GM18498 (cell line): Measurements from ENCODE around the gene MORF4L1.
"Not testable (repeated sequence)": the region's sequence is repeated elsewhere in the genome, so short reads cannot be mapped to it uniquely, and the experiment has no call there.

Experiments used
- ATAC-seq: cut with Tn5 transposase; IDR thresholded peaks from one replicate; pipeline ENCODE4 v1.9.1; 2021; ENCODE audit warnings: mild to moderate bottlenecking, moderate library complexity; ENCODE audit not compliant: unreplicated experiment

Gene MORF4L1

DNA sequence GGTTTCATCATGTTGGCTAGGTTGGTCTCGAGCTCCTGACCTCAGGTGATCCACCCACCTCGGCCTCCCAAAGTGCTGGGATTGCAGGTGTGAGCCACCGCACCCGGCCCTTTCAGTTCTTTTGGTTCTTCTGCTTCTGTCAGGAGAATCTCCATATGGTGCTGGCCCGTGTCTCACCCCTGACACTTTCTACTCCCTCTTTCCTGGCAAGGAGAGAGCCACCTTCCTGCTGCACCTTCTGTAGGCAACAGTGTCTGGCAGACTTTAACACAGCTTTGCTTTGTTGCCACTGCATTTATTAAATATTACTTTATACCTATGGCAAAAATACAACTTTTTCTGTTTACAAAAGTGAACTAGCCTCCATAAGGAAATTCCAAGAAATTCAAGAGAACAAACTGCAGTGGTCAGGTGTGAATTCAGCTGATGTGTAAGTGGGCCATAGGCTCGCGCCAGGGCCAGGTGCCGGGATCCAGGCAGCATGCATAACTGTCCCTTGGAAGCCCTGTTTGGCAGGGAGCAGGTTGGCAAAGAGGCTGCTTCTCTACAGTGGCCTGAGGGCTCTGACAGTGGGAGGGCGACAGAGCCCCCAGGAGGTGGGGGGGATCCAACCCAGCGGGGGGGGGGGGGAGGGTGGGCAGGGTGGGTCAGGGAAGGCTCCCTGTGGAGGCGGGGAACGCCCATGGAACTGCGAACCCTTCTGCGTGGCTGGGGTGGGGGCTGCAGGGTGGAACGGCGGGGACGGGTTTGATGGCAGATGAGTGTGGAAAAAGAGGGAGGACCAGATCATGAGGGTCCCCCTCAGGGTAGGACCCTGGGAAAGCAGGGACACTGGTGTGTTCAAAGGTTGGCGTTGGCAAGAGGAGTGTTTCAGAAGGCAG, 51.0 kb downstream of the MORF4L1 start:
- no peak for ATAC-seq

DNA sequence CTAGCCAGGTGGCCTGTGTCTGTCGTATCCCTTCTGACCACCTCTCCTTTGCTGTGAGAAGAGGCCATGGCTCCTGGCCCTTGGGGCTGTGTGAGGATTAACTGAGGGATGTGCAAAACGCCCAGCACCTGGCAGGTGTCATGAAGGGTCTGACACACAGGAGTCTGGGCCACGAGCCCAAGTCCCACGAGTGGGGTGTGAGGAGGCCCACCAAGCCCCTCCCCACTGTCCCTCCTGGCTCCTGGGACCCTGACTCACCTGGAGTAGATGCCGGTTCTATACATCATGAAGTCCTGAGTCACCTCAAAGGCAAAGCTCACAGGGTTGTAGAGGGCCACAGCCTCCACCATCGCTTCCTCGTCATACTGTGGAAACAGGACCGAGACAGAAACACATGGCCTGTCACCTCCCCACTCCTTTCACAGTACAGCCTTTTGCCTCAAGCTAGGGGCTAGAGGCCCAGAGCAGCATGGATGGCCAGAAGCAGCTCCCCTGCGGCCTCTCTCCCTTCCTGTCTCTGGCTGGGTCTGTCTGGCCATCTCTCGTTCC, 52.5 kb downstream of the MORF4L1 start:
- no peak for ATAC-seq

GRCh38 chr15:78925956-78926743, 53.5 kb downstream of the MORF4L1 start:
- no peak for ATAC-seq

- no peak for ATAC-seq
These were observed 54.5 kb downstream of the MORF4L1 start for GRCh38 chr15:78927077-78927790.

GRCh38 chr15:78928176-78928575, 55.5 kb downstream of the MORF4L1 start:
- ATAC-seq = not testable (repeated sequence)

GRCh38 chr15:78928616-78929093, 56.0 kb downstream of the MORF4L1 start:
- no peak for ATAC-seq

- no peak for ATAC-seq
These were observed 57.0 kb downstream of the MORF4L1 start for GRCh38 chr15:78929536-78930264.

DNA sequence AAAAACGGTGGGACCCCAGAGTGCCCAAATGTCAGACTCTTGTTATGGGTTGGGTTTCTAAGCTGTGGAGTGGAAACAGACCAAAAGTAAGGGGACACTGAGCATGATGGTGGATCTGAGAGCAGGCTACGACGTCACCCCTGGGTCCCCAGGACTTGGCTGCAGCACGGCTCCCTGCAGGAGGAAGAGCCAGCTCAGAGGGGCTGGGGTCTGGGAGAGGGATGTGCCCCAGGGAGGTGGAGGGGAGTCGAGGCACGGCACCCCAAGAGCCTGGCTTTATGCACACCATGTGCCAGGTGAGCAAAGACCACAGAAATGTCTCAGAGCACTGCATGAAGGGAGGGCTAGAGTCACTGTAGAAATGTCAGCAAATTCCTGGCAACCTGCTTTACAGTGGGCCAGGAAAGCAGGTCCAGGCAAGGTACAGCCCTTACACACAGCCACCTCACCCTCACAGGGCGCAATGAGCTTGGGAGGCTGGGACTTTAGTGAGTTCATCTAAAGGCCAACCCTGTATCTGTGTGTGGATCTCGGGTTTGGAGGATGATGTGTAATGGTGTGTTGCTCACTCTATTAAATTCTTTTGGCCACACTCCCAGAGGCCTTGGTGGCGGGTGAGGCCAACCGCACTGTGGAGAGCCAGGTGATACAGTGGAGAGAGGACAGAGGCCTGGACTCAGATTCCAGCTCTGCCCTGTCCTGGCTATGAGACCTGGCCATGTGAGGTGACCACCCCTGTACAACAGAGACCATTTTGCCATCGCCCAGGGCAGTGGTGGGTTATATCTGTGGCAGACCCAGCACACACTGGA, 58.1 kb downstream of the MORF4L1 start:
- no peak for ATAC-seq

- ATAC-seq = no peak
These were observed 59.0 kb downstream of the MORF4L1 start for GRCh38 chr15:78931439-78932257.

- ATAC-seq = no peak
These were observed 59.6 kb downstream of the MORF4L1 start for GRCh38 chr15:78932258-78932808.

DNA sequence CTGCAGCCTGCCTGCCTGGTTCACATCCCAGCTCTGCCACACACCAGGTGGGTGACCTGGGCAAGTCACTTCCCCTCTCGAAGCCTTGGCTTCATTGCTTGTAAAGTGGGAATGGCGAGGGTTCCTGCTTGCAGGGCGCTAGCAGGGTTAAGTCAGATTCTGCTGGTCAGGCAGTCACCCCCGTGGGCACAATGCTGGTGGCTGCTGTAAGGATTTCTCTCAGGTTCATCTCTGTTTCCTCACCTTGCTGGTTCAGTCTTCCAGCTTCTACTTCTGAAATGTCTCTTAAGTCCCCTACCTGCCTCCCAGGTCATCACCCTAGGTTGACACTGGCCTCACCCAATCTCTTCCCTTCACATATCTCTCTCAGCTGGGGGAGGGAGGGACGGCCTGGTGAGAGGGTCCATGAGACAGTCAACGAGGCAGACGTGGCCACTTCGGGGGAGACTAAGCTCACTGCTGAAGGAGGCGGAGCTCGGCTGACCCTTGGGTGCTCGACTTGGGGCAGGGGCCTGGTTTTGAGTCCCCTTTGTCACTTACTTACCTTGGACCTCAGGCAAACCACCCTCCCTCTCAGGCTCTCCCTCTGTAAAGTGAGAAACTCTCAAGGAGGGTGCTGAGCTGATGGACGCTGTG, 60.6 kb downstream of the MORF4L1 start:
- no peak for ATAC-seq

DNA sequence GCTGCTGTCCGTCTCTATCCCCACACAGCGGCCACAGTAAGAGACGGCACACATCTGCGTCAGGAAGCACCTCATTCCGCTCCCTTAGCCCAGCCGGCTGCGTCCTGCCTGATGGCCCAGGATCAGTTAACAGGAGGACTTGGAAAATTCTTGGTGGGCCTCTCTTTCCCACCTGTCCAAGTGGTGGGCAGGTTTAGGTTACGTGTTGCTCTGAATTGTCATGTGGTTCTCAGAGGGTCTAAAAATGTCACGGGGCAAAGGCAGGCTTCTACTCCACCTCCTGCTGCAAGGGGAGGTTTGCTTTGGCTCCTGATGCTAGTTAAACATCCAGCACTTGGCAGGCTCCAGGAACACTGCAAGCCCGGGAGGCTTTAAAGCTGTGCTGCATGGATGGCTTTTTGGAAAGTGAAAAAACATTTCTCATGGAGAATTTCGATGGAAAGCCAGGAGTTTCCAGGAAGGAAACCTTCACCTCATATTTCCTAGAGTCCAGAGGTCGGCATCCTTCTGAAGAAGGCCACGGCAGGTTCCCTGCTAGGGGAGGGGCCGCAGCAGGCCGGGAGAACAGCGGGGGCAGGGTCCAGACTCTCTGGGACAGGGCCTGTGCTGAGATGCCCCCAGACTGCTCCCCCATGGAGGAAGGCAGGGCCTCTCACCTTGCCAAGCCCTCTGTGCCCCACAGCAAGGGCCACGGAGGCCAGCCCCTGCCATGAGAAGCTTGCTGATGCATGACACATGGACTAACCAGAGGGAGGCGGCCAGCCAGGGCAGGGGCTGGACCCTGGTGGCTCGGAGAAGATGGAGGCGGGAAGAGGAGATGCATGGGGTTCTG, 61.3 kb downstream of the MORF4L1 start:
- ATAC-seq = no peak

DNA sequence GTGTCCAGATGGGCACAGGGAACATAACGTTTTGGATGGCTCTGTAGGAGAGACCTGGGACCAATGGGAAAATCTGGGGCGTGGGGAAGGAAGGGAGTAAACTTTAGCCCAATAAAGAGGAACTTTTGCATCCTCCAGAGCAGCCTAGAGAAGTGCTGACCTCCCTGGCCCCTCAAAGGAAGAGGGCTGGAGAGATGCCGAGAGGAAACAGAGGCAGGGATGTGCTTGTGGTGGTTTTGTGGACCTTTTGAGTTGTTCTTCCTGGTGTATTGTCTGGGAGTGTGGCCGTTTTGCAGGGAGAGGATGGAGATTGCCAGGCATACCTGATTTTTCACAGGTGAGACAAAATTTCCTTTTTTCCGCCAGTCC, 61.9 kb downstream of the MORF4L1 start:
- ATAC-seq = no peak

DNA sequence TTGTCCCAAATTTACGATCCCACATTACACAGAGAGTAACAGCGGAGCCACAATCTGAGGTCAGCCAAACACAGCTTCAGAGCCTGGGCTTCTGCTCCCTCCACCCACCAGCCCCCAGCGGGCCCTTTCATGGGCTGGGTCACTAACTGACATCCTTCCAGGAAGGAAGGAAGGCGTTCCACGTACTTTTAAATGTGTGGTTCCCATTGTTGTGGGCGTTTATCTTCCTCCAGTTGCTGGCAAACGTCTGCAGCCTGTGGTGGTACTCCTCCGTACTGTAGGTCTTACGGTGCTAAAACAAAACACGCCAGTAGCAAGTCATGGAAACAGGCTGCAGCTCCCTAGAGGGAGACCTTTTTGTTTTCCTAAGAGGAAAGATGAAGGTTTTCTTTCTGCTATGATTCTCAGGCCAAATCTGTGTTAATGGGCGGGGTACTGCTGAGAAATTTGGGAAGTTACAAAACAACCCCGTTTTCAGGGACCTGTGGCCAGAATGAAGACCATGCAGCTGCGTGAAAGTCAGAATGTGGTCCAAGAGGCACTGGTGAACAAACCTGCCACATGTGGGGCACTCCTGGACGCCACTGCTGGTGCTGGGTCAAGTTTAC, 64.5 kb downstream of the MORF4L1 start:
- ATAC-seq = no peak

- peak; percentile 76 for ATAC-seq
These were observed 66.2 kb downstream of the MORF4L1 start for GRCh38 chr15:78938658-78939488.

DNA sequence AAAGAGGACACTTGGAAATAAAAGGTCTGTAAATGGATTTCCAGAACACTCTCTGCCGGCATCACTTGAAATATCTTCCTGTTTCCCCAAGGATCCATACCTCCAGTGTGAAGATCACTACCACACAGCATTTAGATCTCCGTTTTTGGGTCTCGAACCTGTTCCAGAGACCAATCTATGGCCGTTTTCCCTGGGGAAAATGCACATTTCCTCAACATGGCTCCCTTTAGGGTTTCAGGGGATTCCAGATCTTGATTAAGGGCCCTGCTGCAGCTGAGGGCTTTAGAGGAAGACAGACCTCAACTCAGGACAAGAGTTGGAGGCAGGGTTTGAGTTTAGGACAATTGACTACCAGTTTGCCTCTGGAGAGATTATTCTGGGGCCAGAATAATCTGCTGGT, 70.1 kb downstream of the MORF4L1 start:
- no peak for ATAC-seq
